AG10803 (cell line): ENCODE data around the gene JARID2.
"Not testable (repeated sequence)": the region's sequence is repeated elsewhere in the genome, so short reads cannot be mapped to it uniquely, and the experiment has no call there.

ENCODE experiments used
- DNase-seq: peaks from one replicate; pipeline ENCODE4 v3.0.0; 2010; ENCODE audit warnings: low read depth
- H3K4me3 ChIP-seq: 2 replicates; pipeline ENCODE4 v1.5.1; 2011; ENCODE audit warnings: mild to moderate bottlenecking, low read length, control low read depth
- CTCF ChIP-seq: conservative IDR thresholded peaks from 2 replicates; pipeline ENCODE4 v1.5.1; 2011; ENCODE audit warnings: mild to moderate bottlenecking, low read length, control low read depth, inconsistent platforms

JARID2 gene

GRCh38 chr6:15414235-15414612 lies 168.4 kb downstream of the JARID2 start:
- no peak overlapping the region for H3K4me3 ChIP-seq
- no peak for TF ChIP-seq CTCF
- no peak for DNase-seq

- DNase-seq, H3K4me3 ChIP-seq: not testable (repeated sequence)
These were observed 169.8 kb downstream of the JARID2 start for GRCh38 chr6:15415622-15416021.

- H3K4me3 ChIP-seq: no peak overlapping the region
- no peak for DNase-seq
- TF ChIP-seq CTCF: no peak
These were observed 171.2 kb downstream of the JARID2 start for GRCh38 chr6:15416932-15417509.

- peak; percentile 34 for DNase-seq
- no peak for TF ChIP-seq CTCF
- H3K4me3 ChIP-seq: no peak overlapping the region
These were observed 171.9 kb downstream of the JARID2 start for GRCh38 chr6:15417811-15418210.

- H3K4me3 ChIP-seq: no peak overlapping the region
- TF ChIP-seq CTCF: no peak
These were observed 173.6 kb downstream of the JARID2 start for GRCh38 chr6:15419493-15419892.

GRCh38 chr6:15420959-15421438 lies 175.1 kb downstream of the JARID2 start:
- no peak for TF ChIP-seq CTCF
- H3K4me3 ChIP-seq: no peak overlapping the region
- DNase-seq: no peak

More at GRCh38 chr6:15419493-15419892, 173.6 kb downstream of the JARID2 start:
- DNase-seq: no peak

GRCh38 chr6:15421945-15422733 lies 176.3 kb downstream of the JARID2 start:
- no peak for DNase-seq
- no peak for TF ChIP-seq CTCF
- H3K4me3 ChIP-seq: no peak overlapping the region
